ENCODE data around the gene CDH6. TPM values are rescaled to one million over a fixed set of nuclear protein-coding genes. Genes with fewer than 3 reads are reported as not detected.

The CDH6 gene
- total and polyA plus RNA-seq, 2 of the 13 experiments (the other 11 are each of a cell fraction or from before 2014, with no cell fraction given) = not detected

GRCh38 chr5:31273161-31273560 lies 79.7 kb downstream of the CDH6 start:
- Histone ChIP-seq H3K9me3 (ENCODE audit: low read length) (no peaks in the 10 kb centered on the region), H4K20me1 (ENCODE audit: insufficient read depth, low read length) (no peaks in the 10 kb centered on the region), H2AFZ (ENCODE audit: low read length) (no peak overlapping the region), H3K4me2 (ENCODE audit: low read depth, low read length) (no peak overlapping the region), H3K9ac (ENCODE audit: insufficient read depth, low read depth, low read length) (no peak overlapping the region), H3K27me3 (ENCODE audit: control insufficient read depth in 1 of 2, insufficient read depth in 2 of 2, low read length in 2 of 2) (peaks cover 0 to 6% of the 10 kb centered on the region in 2 experiments; a peak in 1 of 5 replicates), H3K4me3 (replicated peaks in 1 of 3; ENCODE audit: insufficient read depth in 1 of 3, low read depth in 2 of 3, low read length in 3 of 3) (no peak overlapping the region), H3K79me2 (ENCODE audit: insufficient read depth, low read length) (no peaks in the 10 kb centered on the region), H3K4me1 (ENCODE audit: insufficient read depth, low read length) (no peaks in the 10 kb centered on the region), H3K27ac (ENCODE audit: extremely low read length, insufficient read depth, low read length) (no peak overlapping the region), H3K36me3 (replicated peaks in 1 of 2; ENCODE audit: control insufficient read depth in 1 of 2, insufficient read depth in 2 of 2, low read length in 2 of 2) (no peaks in the 10 kb centered on the region)
- no peak for FAIRE-seq
- in situ Hi-C loops (cut with HindIII; ENCODE audit: extremely low pct_ligation_motif_present, low pct_unique_long_range_greater_than_20kb) (no loop called here), intact Hi-C loops (cut with micrococcal nuclease; ENCODE audit: unreplicated experiment) (no loop called here)
- WGBS (ENCODE audit: low lambda C conversion rate) = 2% methylated on average over 10 of the region's 10 CpGs
- CTCF ChIA-PET (ENCODE audit: low intra/inter-chr PET ratio, low total read pairs) = no interaction called here
- POLR2A ChIA-PET = no interaction called here
- DNase-seq (ENCODE audit: low spot score) = no peak
- BruUV-seq (replicated peaks) = no TSS peak
- no peak for TF ChIP-seq ZNF468 (CRISPR knock-in tag; IDR thresholded peaks at IDR 0.05)
- TF ChIP-seq TBX2 (CRISPR knock-in tag; IDR thresholded peaks at IDR 0.05; ENCODE audit: borderline replicate concordance) = no peak
- TF ChIP-seq MIER3 (CRISPR knock-in tag; IDR thresholded peaks at IDR 0.05; ENCODE audit: borderline replicate concordance) = no peak
- no peak for TF ChIP-seq TGIF2 (CRISPR knock-in tag; IDR thresholded peaks at IDR 0.05)
- no peak for TF ChIP-seq ZMYM2 (CRISPR knock-in tag; IDR thresholded peaks at IDR 0.05)
- no peak for TF ChIP-seq ZIK1 (CRISPR knock-in tag; IDR thresholded peaks at IDR 0.05; ENCODE audit: borderline replicate concordance, low read depth)
- TF ChIP-seq ZFP36 (IDR thresholded peaks at IDR 0.05; ENCODE audit: borderline replicate concordance, low read depth, low read length, partially characterized antibody) = no peak
- TF ChIP-seq MEIS2 (CRISPR knock-in tag; IDR thresholded peaks at IDR 0.05) = no peak
- no peak for TF ChIP-seq ZNF503 (CRISPR knock-in tag; IDR thresholded peaks at IDR 0.05)
- TF ChIP-seq ZNF891 (CRISPR knock-in tag; IDR thresholded peaks at IDR 0.05) = no peak
- TF ChIP-seq ZNF362 (CRISPR knock-in tag; IDR thresholded peaks at IDR 0.05; ENCODE audit: borderline replicate concordance) = no peak
- TF ChIP-seq ZNF652 (CRISPR knock-in tag; IDR thresholded peaks at IDR 0.05; ENCODE audit: borderline replicate concordance, low read depth) = no peak
- no peak for TF ChIP-seq ZNF567 (CRISPR knock-in tag; IDR thresholded peaks at IDR 0.05; ENCODE audit: borderline replicate concordance)
- TF ChIP-seq DZIP1 (CRISPR knock-in tag; IDR thresholded peaks at IDR 0.05) = no peak
- TF ChIP-seq MATR3 (CRISPR knock-in tag; IDR thresholded peaks at IDR 0.05) = no peak
- TF ChIP-seq ARNT2 (CRISPR knock-in tag; IDR thresholded peaks at IDR 0.05; ENCODE audit: low read depth) = no peak
- no peak for TF ChIP-seq RORA (CRISPR knock-in tag; IDR thresholded peaks at IDR 0.05)
- no peak for TF ChIP-seq ZNF660 (CRISPR knock-in tag; IDR thresholded peaks at IDR 0.05; ENCODE audit: borderline replicate concordance, low read depth)
- no peak for TF ChIP-seq TCF12 (IDR thresholded peaks at IDR 0.05)
- no peak for TF ChIP-seq TCF12 (CRISPR knock-in tag; IDR thresholded peaks at IDR 0.05)
- no peak for ATAC-seq
